ENCODE results near the gene LACTB.
"Not testable (repeated sequence)": the region's sequence is repeated elsewhere in the genome, so short reads cannot be mapped to it uniquely, and the experiment has no call there.

Gene LACTB

DNA sequence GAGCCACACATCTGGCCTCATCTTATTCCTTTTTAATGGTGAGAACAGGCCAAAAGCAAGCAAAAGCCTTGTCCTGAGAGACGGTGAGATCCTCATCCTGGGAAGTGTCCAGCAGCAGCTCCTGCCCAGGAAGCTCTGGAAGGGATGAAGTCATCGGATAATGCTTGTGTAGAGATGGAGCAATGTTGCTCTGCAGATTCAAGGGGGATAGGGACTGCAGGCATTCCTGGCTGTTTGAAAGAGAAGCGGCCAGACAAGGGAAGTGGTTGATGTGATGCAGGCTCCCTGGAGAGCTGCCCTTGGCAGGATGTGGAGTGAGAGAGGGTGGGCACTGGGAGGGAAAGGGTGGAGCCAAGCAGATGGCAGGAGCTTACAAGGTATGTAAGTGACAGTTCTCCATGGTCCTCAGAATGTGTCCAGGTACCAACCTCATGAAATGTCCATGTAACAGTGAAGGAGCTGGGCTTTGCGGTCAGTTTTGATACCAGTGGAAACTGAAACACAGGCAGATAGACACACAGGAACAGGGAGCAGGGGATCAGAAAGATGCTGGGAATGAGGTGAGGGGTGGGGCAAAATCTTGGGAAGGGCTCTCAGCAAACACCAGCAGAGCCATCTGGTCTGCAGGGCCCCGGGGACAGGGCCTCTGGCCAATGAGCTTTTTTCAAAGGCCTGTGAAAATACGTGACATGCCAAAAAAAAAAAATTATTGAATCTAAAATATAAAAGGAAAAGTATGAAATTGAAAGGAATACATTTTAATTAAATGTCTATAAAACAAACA is 32.2 kb upstream of the LACTB start:
- no peak for DNase-seq (ENCODE audit: low read depth in 2 of 2)

DNA sequence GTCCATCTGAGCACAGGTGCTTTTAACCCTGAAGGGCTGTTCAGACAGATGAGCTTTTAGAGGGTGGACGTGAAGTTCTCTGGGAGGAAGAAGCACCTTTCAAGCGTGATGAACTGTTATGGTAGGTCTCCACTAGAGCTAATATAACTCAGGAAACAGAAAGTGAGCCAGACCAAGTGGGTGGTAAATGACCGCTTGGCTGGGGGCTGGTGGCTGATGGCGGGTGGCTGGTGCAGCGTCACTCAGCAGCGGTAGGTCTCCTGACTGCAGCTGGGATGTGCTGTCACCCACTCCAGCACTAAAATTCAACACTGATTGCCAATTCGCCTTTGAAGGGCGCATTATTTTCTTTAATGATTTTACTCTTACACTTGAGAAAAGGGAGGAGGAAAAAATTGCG is 31.2 kb upstream of the LACTB start:
- DNase-seq (ENCODE audit: low read depth in 2 of 2) = no peak

DNA sequence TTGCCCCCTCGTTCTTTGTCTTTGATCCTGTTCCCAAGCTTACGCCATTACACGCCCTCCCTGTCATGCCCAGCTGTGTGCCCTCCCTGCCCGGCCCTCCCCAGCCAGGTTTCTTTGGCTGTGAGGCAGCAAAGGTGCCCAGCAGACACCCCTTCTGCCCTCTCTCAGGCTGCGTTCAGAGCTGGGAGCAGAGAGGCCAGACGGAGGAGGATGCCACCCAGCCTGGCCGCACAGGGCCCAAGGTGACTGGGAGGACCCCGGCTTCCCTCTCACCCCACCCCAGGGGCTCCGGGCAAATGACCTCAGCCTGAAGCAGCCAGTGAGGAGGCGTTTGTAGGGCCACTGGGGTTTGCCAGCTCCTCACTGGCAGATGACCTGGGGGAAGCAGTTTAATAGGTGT is 30.8 kb upstream of the LACTB start:
- no peak for DNase-seq (ENCODE audit: low read depth in 2 of 2)

DNA sequence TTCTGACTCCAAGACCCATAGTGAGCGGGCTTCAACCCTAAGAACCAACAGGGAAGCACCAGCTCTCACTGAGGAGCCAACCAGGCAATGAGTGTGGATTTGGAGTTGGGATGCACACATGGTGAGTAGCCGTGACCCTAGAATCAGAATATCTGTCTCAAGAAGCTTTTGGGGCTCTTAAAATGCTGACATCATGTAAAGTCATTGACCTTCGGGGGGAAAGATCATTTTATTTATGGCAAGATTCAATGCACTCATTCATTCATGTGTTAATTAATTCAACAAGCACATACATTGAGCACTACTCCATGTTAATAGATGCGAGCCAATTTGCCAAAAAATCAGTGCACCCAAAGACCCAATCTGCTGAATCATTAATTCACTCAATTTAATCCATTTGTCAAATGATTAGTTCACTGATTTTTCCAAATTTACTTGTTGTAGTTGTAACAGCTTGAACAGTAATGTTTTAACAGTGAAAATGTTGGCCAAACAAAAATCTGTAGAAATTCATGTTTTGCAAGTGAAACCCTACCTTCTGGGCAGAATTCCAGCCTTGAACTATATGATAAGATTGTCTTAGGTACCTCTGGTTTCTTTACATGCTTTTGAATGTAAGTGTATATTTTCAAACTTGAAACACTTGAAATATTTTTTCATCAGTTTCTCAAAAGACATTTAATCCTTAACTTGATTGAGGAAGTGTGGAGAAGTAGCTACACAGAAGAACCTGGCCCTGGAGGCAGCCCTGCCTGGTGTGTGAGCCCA is 29.8 kb upstream of the LACTB start:
- no peak for DNase-seq (ENCODE audit: low read depth in 2 of 2)

DNA sequence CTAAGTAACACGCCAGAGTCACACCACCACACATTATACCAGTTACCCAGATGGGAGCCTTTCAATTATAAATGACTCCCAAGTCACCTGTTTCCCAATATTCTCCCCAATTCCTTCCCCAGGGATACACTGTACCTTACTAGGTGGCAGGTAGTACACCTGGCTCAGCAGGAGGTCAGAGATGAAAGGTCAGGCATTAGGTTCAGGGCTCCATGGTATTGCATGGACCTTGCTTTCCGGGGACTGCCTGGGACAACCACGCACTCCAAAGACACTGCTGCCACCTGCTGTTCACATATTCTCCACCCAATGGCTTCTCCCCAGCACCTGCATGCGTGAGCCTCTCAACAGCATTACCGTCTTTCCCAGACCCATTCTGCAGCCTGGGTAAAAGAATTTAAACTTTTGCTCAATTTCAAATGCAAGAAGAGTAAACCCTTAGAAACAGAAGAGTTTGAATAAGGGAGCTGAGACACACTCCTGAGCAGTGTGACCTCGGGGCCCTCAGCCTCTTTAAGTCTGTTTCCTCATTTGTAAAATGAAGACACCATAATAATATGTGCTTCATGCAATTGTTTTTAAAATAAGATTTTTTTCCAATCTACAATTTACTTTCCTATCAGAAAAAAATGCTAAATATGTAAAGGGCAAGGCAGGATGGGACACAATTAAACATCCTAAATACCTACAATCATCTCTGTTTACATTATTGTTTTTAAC is 28.0 kb upstream of the LACTB start:
- peak; percentile 29 to 46 for DNase-seq (ENCODE audit: low read depth in 2 of 2)

DNA sequence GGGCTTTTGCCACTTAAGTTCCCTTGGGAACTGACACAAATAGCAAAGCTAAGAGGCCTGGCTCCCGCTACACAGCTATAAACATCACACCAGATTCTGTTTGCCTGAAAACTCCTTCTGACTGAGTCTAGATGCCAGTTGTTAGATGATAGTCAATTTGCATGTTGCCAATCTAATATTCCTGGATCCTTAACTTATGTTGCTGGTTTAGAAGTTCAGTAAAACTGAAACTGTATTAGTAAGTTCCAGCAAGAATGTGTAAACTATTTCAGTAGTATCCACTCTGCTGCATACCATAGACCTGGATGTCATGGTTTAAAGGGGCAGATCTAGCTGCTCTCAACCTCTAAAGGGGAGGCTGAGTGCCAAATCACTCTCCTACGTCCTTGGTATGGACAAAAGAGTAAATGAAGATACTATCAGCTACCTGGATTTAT is 27.1 kb upstream of the LACTB start:
- DNase-seq (ENCODE audit: low read depth in 2 of 2) = no peak

DNA sequence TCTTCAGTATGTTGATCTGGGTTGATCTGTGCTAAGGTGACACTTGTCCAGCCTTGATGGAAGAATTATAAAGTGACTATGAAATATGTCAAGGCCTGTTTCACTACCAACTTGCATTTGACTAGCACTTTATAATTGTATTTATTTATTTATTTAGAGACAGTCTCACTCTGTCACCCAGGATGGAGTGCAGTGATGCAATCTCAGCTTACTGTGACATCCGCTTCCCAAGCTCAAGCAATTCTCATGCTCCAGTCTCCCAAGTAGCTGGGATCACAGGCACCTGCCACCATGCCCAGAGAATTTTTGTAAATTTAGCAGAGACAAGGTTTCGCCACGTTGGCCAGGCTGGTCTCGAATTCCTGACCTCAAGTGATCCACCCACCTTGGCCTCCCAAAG is 25.5 kb upstream of the LACTB start:
- DNase-seq (ENCODE audit: low read depth in 2 of 2) = no peak

DNA sequence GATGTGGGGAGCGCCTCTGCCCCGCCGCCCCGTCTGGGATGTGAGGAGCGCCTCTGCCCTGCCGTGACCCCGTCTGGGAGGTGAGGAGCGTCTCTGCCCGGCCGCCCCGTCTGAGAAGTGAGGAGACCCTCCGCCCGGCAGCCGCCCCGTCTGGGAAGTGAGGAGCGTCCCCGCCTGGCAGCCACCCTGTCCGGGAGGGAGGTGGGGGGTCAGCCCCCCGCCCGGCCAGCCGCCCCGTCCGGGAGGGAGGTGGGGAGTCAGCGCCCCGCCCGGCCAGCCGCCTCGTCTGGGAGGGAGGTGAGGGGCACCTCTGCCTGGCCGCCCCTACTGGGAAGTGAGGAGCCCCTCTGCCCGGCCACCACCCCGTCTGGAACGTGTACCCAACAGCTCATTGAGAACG is 22.8 kb upstream of the LACTB start:
- not testable (repeated sequence) for DNase-seq (ENCODE audit: low read depth in 2 of 2)

DNA sequence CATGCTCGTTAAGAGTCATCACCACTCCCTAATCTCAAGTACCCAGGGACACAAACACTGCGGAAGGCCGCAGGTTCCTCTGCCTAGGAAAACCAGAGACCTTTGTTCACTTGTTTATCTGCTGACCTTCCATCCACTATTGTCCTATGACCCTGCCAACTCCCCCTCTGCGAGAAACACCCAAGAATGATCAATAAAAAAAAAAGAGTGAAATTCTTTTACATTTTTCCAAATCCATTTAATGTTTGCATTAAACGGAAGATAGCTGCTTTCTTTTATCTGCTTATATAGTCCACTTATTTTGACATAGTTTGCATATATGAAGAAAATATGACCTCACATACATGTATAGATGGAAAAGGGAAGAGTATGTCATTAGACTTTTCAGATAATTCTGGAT is 22.1 kb upstream of the LACTB start:
- DNase-seq (ENCODE audit: low read depth in 2 of 2) = not testable (repeated sequence)

DNA sequence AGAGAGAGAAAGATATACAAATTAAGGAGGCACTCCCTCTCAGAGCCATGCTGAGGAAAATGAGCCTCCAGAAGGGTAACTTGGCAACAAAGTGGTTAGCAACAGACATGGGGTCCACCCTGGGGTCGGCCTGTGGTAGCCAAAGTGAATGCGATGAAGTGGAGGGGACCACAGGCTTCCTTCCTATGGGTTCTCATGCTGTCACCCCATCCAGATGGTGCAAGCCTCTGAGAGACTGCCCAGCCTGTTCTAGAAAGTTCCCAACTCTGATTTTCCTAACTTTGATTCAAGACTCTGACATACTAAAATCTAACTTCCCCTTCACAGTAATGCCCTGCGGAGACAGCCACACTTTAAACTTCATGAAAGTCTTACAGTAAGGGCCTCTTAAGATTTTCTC is 18.2 kb upstream of the LACTB start:
- DNase-seq (ENCODE audit: low read depth in 2 of 2) = no peak

DNA sequence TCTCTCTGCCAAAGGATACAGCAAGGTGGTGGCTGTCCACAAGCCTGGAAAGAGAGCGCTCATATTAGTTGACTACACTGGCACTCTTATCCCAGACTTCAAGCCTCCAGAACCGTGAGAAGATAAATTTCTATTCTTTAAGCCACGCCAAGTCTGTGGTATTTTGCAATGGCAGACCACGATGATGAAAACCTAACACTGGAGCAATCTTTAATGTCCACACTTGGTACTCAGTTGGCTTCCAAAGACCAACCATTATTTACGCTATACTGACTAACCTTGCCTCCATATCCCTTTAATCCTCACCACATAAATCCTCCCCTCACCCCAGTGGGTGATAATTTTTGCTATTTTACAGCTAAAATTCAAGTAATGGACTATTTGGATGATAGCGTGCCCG is 16.9 kb upstream of the LACTB start:
- no peak for DNase-seq (ENCODE audit: low read depth in 2 of 2)

DNA sequence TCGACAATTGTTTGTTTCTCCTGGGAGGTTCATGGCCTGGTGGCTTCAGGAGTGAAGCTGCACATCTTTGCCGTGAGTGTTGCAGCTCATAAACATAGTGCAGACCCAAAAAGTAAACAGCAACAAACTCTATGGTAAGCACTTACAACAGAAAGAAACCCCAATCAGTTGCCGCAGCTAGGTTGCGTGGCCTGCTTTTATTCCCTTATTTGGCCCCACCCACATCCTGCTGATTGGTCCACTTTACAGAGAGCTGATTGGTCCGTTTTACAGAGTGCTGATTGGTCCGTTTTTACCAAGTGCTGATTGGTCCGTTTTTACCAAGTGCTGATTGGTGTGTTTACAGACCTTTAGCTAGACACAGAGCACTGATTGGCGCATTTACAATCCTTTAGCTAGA is 16.3 kb upstream of the LACTB start:
- not testable (repeated sequence) for DNase-seq (ENCODE audit: low read depth in 2 of 2)

DNA sequence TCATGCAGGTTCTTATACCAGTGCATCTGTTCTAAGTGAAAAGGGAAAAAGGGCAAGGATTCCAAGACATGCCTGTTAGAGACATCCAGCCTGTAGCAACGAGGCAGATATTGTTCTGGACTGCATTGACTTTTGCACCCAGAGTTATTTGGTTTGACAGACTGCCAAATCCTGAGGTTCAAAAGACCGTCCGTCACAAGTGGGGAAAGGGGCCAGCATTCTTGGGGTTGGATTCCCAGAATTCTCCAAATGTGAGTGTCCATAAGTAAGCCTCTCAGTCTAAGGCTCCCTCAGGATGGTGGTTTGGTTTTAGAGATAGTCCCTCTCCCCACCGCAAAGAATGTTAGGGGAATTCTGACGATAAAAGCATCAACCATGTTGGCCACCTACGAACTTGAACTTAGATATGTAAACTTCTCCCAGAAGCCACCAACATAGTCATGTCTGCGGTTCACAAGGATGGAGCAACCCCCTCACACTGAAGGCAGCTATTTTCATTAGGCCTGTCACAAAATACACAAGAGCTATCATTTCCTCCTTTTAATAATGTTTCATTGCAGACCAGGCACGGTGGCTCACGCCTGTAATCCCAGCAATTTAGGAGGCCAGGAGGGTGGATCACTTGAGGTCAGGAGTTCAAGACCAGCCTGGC is 13.6 kb upstream of the LACTB start:
- DNase-seq (ENCODE audit: low read depth in 2 of 2) = no peak

DNA sequence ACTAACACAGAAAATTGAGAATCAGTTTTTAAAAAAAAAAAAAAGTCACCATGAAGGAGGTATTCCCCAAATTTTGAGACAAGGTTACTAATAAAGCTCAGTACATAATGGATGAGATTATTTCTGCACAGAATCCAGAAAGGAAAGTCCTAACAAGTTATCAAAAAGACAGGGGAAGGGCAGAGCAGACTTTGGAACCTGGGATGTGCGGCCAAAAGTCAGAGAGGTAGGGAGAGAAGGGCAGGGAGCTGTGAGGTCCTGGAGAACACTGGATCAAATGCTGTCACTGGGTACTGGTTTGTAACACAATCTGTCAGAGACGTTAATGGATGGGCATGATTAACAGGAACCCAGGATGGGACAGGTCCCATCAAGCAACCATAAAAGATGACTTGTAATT is 12.2 kb upstream of the LACTB start:
- DNase-seq (ENCODE audit: low read depth in 2 of 2) = no peak

DNA sequence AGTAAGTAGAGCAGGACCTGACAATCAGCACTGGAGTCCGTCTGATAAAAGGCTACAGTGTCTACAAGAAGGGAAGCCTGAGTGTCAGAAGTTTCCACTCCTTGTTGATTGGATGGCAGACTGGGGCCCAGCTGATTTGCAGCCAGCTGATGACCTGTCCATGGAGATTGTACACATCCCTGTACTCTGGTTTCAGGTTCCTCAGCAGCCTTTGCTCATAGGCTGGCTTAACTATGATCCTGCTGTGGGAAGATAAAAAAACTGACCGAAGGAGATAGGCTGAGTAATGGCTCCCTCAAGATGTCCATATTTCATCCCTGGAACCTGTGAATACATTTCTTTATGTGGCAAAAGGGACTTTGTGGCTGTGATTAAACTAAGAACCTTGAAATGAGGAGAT is 11.7 kb upstream of the LACTB start:
- DNase-seq (ENCODE audit: low read depth in 2 of 2) = no peak

DNA sequence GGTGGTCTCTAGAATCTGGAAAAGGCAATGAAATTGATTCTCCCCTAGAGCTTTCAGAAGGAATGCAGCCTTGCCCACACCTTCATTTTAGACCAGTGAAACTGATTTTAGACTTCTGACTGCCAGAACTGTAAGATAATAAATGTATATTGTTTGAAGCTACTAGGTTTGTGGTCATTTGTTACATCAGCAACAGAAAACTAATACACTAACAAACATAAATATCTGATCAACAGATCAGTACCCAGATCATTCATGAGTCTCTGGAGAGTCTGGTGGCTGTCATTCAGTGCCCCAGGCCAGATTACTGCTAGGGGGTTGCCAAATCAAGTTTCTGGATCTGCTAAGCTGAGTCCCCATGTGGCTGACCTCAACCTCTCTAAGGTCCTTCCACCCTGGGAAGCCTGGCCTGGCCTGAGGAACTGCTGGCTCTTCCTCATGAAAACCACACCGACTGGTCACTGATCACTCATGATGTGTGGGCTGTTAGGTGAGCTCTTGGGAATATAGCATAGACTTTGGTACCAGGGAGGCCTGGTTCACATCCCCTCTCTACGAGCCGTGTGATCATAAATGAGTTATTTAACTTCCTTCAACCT is 11.1 kb upstream of the LACTB start:
- no peak for DNase-seq (ENCODE audit: low read depth in 2 of 2)

DNA sequence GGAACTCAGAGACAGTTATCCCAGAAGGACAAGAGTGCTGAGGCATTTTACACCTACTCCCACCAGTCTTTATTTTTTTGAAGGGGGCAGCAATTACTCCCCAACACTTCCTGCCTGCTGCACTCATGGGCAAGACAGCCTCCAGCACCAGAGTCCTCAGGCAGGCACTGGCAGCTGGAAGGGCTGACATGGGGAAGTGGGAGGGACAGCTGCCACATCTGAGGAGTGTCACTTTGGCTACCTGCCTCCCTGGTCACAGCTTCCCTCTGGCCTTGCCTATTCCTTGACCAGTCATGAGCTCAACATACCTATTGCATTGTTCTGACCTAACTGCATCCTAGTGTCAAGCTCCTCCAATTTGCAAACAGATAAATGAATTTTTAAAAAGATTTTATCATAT is 10.2 kb upstream of the LACTB start:
- no peak for DNase-seq (ENCODE audit: low read depth in 2 of 2)

DNA sequence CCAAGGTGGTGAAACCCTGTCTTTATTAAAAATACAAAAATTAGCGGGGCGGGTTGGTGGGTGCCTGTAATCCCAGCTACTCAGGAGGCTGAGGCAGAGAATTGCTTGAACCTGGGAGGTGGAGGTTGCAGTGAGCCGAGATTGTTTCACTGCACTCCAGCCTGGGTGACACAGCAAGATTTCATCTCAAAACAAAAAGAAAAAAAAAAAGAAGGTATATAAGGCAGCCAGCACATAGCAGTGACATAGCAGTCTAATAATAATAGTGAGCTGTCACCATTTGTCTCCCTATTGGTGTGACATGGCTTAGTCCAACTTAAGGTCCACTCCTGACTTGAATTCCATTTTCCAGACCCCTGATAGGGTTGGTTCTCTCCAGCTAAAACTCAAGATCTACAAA is 8.8 kb upstream of the LACTB start:
- DNase-seq (ENCODE audit: low read depth in 2 of 2) = no peak

DNA sequence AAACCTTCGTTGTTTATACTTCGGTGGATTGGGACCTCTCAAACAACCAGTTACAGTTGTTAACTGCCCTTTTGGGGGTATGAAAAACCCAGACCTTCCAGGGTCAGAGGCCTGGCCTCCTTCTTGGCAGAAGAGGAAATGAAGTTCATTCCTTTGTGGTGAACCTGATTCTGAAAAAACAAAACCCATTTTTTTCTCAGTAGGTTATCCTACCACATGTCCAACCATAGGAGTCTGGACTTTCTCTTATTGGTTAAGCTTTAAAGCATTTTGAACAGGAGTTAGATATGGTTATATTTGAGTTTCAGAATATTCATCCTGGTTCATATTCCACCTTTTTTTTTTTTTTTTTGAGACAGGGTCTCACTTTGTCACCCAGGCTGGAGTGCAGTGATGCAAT is 7.2 kb upstream of the LACTB start:
- no peak for DNase-seq (ENCODE audit: low read depth in 2 of 2)

DNA sequence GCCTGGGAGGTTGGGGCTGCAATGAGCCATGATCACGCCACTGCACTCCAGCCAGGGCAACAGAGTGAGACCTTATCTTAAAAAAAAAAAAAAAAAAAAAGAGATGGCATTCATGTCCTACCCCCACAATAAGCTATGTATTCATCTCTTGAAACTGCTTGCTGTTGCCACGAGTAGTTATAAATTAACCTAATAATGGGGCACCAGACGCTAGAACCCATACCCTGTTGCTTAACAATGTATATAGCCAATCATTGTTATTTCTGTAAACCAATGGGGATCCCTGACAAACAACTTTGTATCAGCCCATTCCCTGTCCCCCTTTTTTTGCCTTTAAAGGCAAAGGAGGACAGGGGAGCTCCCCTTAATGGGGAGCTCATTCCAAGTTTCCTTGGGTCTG is 2.8 kb upstream of the LACTB start:
- no peak for DNase-seq (ENCODE audit: low read depth in 2 of 2)

DNA sequence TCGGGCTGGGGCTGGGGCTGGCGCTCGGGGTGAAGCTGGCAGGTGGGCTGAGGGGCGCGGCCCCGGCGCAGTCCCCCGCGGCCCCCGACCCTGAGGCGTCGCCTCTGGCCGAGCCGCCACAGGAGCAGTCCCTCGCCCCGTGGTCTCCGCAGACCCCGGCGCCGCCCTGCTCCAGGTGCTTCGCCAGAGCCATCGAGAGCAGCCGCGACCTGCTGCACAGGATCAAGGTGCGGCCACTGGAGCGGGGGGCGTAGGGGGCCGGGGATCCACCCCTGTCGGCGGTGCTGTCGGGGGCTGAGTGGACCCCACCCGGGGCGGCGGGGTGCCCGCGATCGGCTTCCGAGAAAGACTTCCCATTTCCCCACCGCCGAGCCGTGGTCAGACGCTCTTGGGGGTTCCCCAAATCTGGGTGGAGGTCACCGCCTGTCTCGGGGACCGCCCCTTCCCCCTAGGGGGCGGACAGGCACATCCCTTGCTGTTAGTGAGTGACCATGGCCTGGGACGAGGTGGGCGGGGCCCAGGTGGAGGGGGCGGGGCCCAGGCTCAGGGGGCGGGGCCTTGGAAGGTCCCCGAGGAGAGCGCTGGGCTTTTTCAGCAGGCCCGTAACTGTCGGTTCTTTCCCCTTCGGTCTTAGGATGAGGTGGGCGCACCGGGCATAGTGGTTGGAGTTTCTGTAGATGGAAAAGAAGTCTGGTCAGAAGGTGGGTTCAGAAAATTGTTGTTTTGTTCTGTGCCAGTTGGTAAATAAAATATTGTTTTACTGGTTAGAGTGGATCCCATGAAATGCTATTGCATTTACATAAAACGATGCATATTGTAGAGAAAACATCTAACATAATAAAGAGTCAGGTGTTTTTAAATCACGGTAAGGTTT is 578 bp downstream of the LACTB start:
- DNase-seq (ENCODE audit: low read depth in 2 of 2) = peak; percentile 18 to 79

Data from stimulated activated CD8-positive, alpha-beta memory T cell treated with anti-CD3 and anti-CD28 coated beads, Interleukin-2, amount 100 ng/mL, for 1 hour (primary cell).